ENCODE results near the gene ATP8A2.

ATP8A2 gene

DNA sequence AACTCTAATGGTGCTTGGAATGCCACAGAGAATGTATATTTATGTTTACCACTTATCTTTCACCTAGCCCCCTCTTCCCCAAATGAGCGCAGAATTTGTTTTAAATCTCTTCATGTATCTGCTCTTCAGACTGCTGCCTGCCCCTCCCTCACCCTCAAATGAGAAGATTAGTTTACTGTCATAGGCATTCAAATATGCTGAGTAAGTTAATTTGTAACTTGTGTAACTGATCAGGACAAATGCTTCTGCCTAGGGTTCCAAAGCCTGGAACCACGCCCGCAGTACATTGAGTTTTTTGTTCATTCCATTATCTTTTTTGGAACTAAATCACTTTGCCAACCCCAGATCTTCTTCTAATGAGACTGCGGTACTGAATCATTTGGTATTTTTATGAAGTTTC lies 74.5 kb downstream of the ATP8A2 start:
- no peak for DNase-seq (ENCODE audit: extremely low read depth, low read depth)
- TF ChIP-seq CTCF (IDR thresholded peaks at IDR 0.05; ENCODE audit: low read depth, low read length, missing control alignments): no peak
- no peak overlapping the region for H3K4me3 ChIP-seq (replicated peaks; ENCODE audit: low read depth, low read length)

GRCh38 chr13:25447396-25447795 lies 75.6 kb downstream of the ATP8A2 start:
- TF ChIP-seq CTCF (IDR thresholded peaks at IDR 0.05; ENCODE audit: low read depth, low read length, missing control alignments): no peak
- DNase-seq (ENCODE audit: extremely low read depth, low read depth): no peak
- H3K4me3 ChIP-seq (replicated peaks; ENCODE audit: low read depth, low read length): no peak overlapping the region

DNA sequence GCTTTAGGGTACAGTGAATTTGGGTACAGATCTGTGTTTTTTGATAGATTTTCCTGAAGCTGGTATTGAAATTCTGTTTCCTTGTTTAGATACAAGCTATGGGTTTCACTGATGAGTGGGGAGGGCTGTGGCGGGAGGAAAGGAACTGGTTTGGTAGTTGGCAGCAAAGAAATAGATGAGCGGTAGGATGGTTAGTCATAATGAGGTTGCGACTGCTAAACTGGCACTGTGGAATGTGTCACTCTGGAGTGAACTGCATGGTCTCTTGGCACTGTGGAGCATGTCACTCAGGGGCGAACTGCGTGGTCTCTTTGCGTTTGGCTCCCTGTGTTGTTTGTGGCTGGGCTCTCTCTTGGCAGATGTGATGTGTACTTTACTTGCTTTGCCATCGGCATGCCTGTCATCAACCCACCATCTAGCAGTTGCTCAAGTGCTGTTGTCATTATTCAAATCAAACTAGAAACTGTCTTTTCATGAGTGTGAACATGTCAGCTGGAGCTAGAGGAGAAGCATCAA lies 82.1 kb downstream of the ATP8A2 start:
- no peak overlapping the region for H3K4me3 ChIP-seq (replicated peaks; ENCODE audit: low read depth, low read length)
- TF ChIP-seq CTCF (IDR thresholded peaks at IDR 0.05; ENCODE audit: low read depth, low read length, missing control alignments): no peak
- no peak for DNase-seq (ENCODE audit: extremely low read depth, low read depth)

- H3K4me3 ChIP-seq (replicated peaks; ENCODE audit: low read depth, low read length): no peak overlapping the region
- no peak for DNase-seq (ENCODE audit: extremely low read depth, low read depth)
- TF ChIP-seq CTCF (IDR thresholded peaks at IDR 0.05; ENCODE audit: low read depth, low read length, missing control alignments): no peak
Measured at GRCh38 chr13:25455146-25455545, 83.4 kb downstream of the ATP8A2 start.

DNA sequence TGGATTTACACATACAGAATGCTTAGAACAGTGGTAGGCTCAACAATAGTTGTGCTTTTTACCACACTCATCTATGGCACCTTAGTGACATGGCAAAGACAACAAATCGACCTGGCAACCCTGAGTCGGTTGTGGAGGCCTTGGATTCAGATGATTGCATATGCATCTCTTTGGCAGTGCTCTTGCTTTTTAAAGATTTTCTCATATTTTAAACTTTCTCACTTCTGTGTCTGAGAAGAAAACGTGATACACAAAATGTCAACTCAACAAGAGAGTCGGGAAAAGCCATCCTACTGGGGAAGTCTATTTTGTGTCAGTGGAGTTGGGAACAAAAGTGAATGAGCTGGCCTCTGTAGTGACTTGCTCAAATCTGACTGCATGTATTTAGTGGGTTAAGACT lies 85.8 kb downstream of the ATP8A2 start:
- no peak overlapping the region for H3K4me3 ChIP-seq (replicated peaks; ENCODE audit: low read depth, low read length)
- DNase-seq (ENCODE audit: extremely low read depth, low read depth): no peak
- no peak for TF ChIP-seq CTCF (IDR thresholded peaks at IDR 0.05; ENCODE audit: low read depth, low read length, missing control alignments)

DNA sequence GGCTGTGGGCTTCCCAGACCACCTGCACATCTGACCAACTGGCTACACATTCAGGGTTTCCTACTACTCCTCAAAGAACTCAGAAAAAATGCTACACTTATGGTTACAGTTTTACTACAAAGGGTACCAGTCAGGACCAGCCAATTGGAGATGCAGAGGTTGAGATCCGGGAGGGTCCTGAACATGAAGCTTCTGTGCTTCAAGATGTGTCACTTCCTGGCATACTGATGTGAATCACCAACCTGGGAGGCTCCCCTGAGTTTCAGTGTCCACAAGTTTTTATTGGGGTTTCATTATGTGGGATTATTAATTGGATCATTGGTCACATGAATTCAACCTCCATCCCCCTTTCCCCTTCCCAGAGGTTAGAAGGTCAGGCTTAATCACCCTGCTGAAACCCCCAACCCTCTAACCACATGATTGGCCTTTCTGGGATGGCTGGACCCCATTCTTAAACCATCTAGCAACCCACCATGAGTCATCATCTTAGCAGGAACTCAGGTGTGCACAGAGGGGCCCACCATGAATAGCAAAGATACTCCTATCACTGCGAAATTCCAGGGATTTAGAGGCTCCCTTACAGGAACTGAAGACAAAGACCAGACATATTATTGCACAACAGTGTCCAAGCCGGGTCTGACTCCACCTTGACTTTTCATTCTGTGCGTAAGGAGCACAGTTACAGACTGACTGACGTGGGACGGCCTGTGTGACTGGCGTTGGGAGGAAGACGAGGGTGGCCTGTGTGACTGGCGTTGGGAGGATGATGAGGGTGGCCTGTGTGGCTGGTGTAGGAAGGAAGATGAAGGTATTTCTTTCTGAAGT lies 90.7 kb downstream of the ATP8A2 start:
- TF ChIP-seq CTCF (IDR thresholded peaks at IDR 0.05; ENCODE audit: low read depth, low read length, missing control alignments): no peak
- no peak for DNase-seq (ENCODE audit: extremely low read depth, low read depth)
- H3K4me3 ChIP-seq (replicated peaks; ENCODE audit: low read depth, low read length): no peak overlapping the region

Data from HFF-Myc (cell line).